HG03432 (cell line): ENCODE measurements around the gene SEMA3C.

Experiments used
- ATAC-seq: cut with Tn5 transposase; IDR thresholded peaks from one replicate; pipeline ENCODE4 v1.9.1; 2021; ENCODE audit warnings: mild to moderate bottlenecking, moderate library complexity; ENCODE audit not compliant: unreplicated experiment

The SEMA3C gene

GRCh38 chr7:80829527-80829926 is 89.3 kb downstream of the SEMA3C start:
- ATAC-seq, result no peak

- ATAC-seq, result no peak
Measured at GRCh38 chr7:80827239-80827633, 91.6 kb downstream of the SEMA3C start.

GRCh38 chr7:80826520-80827238 is 92.2 kb downstream of the SEMA3C start:
- ATAC-seq, result no peak

GRCh38 chr7:80825499-80825898 is 93.4 kb downstream of the SEMA3C start:
- no peak for ATAC-seq

GRCh38 chr7:80824253-80824652 is 94.6 kb downstream of the SEMA3C start:
- no peak for ATAC-seq

- ATAC-seq, result no peak
Measured at GRCh38 chr7:80823057-80823456, 95.8 kb downstream of the SEMA3C start.

- ATAC-seq, result no peak
Measured at GRCh38 chr7:80821771-80822319, 97.0 kb downstream of the SEMA3C start.

- no peak for ATAC-seq
Measured at GRCh38 chr7:80819503-80819902, 99.3 kb downstream of the SEMA3C start.

- no peak for ATAC-seq
Measured at GRCh38 chr7:80818181-80818580, 100.7 kb downstream of the SEMA3C start.

GRCh38 chr7:80816806-80817205 is 102.0 kb downstream of the SEMA3C start:
- no peak for ATAC-seq

GRCh38 chr7:80815733-80816132 is 103.1 kb downstream of the SEMA3C start:
- ATAC-seq, result no peak

GRCh38 chr7:80809545-80809944 is 109.3 kb downstream of the SEMA3C start:
- no peak for ATAC-seq

GRCh38 chr7:80807166-80807900 is 111.5 kb downstream of the SEMA3C start:
- no peak for ATAC-seq

- ATAC-seq, result no peak
Measured at GRCh38 chr7:80806663-80807062, 112.2 kb downstream of the SEMA3C start.

GRCh38 chr7:80804589-80804988 is 114.3 kb downstream of the SEMA3C start:
- ATAC-seq, result no peak

GRCh38 chr7:80802527-80802926 is 116.3 kb downstream of the SEMA3C start:
- ATAC-seq, result no peak

GRCh38 chr7:80794631-80795573 is 123.9 kb downstream of the SEMA3C start:
- ATAC-seq, result no peak

- no peak for ATAC-seq
Measured at GRCh38 chr7:80791509-80791929, 127.3 kb downstream of the SEMA3C start.

GRCh38 chr7:80790877-80791276 is 128.0 kb downstream of the SEMA3C start:
- ATAC-seq, result no peak

GRCh38 chr7:80787721-80788120 is 131.1 kb downstream of the SEMA3C start:
- no peak for ATAC-seq

GRCh38 chr7:80785961-80786536 is 132.8 kb downstream of the SEMA3C start:
- no peak for ATAC-seq
